Suprapubic skin (tissue), 4 donors: ENCODE results near the gene BAZ2B. TPM values are rescaled to one million over a fixed set of nuclear protein-coding genes. Genes with fewer than 3 reads are reported as not detected.

Source experiments
- DNase-seq, 2 donors: peaks; one replicate each; pipeline ENCODE4 v3.0.0-alpha.2; 2019; ENCODE audit warnings: low spot score in 2 of 2
- H3K27ac ChIP-seq: fragments of 200-600 bp; sonication (generic); one replicate; pipeline ENCODE4 v1.5.1; 2019
- H3K27me3 ChIP-seq: fragments of 200-600 bp; sonication (generic); one replicate; pipeline ENCODE4 v1.5.1; 2019
- H3K36me3 ChIP-seq: fragments of 200-600 bp; sonication (generic); one replicate; pipeline ENCODE4 v1.5.1; 2019
- H3K4me1 ChIP-seq: fragments of 200-600 bp; sonication (generic); one replicate; pipeline ENCODE4 v1.5.1; 2019
- H3K4me3 ChIP-seq: fragments of 200-600 bp; sonication (generic); one replicate; pipeline ENCODE4 v1.5.1; 2019; ENCODE audit warnings: mild to moderate bottlenecking
- H3K9me3 ChIP-seq: fragments of 200-600 bp; sonication (generic); one replicate; pipeline ENCODE4 v1.5.1; 2019
- EP300 ChIP-seq: sonication (generic); formaldehyde crosslinking; IDR thresholded peaks from one replicate; pipeline ENCODE4 v1.6.1; 2017; ENCODE audit warnings: antibody characterized with exemption
- POLR2A ChIP-seq, 2 donors: fragments of 450-650 bp; IDR thresholded peaks; one replicate each; pipeline ENCODE4 v1.6.1; 2017; ENCODE audit warnings: antibody characterized with exemption in 2 of 2, mild to moderate bottlenecking in 2 of 2, moderate library complexity in 2 of 2
- POLR2AphosphoS5 ChIP-seq, 3 donors: sonication (generic); formaldehyde crosslinking; IDR thresholded peaks; one replicate each; pipeline ENCODE4 v1.6.1; 2017; ENCODE audit warnings: antibody characterized with exemption in 3 of 3
- WGBS: methylation state at CpG from one replicate; pipeline ENCODE4 v1.1.5; 2018; 5-methylcytosine and 5-hydroxymethylcytosine counted together
- total RNA-seq, 4 donors: library from RNA; depleted of rRNA; stranded (reverse); fragments of >200 nt; gene quantifications; one replicate each; pipeline ENCODE4 v1.1.0, GENCODE V29; 2016
- TF ChIP-seq, protein P1 (sequence below), 2 donors: fragments of 200-600 bp in 1 of 2; fragments of 450-650 bp in 1 of 2; sonication (generic) in 1 of 2; IDR thresholded peaks; one replicate each; pipeline ENCODE4 v1.5.1; 2016 to 2019; ENCODE audit warnings: antibody characterized with exemption in 2 of 2, mild to moderate bottlenecking in 1 of 2, moderate library complexity in 1 of 2

BAZ2B gene
- total RNA-seq, 4 donors from 2014 or later: 61.7 to 185 (median 80.8) TPM

DNA sequence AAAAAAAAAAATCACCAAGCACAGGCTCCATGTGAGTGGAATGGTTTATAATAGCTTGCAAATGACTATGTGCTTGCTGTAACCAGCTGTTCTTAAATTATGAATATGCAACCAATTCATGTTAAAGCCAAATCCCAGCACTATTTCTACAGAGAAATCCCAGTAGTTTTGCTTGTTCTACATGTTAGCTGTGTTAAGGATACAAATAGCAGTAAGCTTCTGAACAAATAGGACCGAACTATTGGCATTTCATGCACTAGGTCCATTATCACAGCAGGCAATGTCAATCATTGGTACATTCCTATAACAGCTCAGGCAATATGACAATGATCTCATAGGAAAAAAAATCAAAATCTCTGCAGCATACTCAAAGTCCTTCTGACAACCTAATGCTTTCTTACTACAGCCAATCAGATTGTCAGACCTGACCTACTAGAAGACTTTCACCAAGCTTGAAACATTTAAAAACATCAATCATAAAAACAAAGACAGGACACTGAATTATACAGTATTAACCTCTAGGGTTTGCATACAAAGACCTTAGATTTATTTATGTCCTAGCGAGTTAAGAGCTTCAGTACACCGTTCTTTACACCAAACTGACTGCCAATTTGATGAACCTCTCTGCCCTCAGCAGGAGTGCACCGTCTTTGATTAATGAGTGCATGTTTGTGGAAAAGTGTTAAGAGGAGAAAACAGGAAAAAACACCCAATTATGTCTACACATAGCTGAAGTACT is 6.4 kb downstream of the BAZ2B start:
- Histone ChIP-seq H3K36me3 (no peaks in the 10 kb centered on the region), H3K4me1 (peaks cover 48% of the 10 kb centered on the region), H3K27ac (no peak overlapping the region), H3K9me3 (no peaks in the 10 kb centered on the region), H3K27me3 (no peaks in the 10 kb centered on the region), H3K4me3 (no peak overlapping the region)
- WGBS: 54% methylated on average over 4 of the region's 4 CpGs
- TF ChIP-seq, protein P1, sequence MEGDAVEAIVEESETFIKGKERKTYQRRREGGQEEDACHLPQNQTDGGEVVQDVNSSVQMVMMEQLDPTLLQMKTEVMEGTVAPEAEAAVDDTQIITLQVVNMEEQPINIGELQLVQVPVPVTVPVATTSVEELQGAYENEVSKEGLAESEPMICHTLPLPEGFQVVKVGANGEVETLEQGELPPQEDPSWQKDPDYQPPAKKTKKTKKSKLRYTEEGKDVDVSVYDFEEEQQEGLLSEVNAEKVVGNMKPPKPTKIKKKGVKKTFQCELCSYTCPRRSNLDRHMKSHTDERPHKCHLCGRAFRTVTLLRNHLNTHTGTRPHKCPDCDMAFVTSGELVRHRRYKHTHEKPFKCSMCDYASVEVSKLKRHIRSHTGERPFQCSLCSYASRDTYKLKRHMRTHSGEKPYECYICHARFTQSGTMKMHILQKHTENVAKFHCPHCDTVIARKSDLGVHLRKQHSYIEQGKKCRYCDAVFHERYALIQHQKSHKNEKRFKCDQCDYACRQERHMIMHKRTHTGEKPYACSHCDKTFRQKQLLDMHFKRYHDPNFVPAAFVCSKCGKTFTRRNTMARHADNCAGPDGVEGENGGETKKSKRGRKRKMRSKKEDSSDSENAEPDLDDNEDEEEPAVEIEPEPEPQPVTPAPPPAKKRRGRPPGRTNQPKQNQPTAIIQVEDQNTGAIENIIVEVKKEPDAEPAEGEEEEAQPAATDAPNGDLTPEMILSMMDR (IDR thresholded peaks at IDR 0.05): no peak
- TF ChIP-seq POLR2A (IDR thresholded peaks at IDR 0.05): no peak
- no peak for TF ChIP-seq EP300
- TF ChIP-seq POLR2AphosphoS5 (IDR thresholded peaks at IDR 0.05): no peak
- DNase-seq: no peak

DNA sequence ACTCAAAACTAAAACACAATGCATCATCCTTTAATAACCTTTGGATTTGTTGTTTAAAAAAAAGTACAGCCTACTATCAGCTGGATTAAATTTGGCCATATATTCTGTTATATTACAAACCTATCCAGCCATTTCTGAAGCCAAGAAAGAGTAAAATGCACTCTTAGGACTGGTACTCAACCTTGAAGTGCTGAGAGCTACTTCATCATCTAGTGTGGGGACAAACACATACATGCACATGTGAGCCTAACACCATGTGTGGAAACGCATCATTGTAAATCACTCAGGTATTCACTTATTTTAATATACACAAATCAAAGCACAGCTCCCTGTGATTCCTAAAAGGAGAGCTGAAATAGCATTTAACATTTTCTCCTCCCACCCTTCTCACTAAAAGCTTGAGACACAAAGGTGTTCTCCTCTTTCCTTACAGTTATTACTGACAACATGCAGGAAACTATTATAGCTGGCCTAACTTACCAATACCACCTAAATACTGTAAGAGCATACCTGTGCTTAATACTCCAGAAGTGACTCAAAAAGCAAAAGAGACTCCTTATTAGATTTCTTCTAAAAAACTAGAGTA is 7.5 kb downstream of the BAZ2B start:
- no peak for DNase-seq
- H3K9me3 ChIP-seq: no peaks in the 10 kb centered on the region
- no peaks in the 10 kb centered on the region for H3K27me3 ChIP-seq
- no peak overlapping the region for H3K27ac ChIP-seq
- H3K4me3 ChIP-seq: no peak overlapping the region
- TF ChIP-seq POLR2A (IDR thresholded peaks at IDR 0.05): no peak
- TF ChIP-seq, protein P1 (IDR thresholded peaks at IDR 0.05): no peak
- TF ChIP-seq EP300: no peak
- no peak for TF ChIP-seq POLR2AphosphoS5 (IDR thresholded peaks at IDR 0.05)
- 50% methylated on average over 1 of the region's 1 CpG for WGBS
- H3K36me3 ChIP-seq: no peaks in the 10 kb centered on the region
- peaks cover 48% of the 10 kb centered on the region for H3K4me1 ChIP-seq

DNA sequence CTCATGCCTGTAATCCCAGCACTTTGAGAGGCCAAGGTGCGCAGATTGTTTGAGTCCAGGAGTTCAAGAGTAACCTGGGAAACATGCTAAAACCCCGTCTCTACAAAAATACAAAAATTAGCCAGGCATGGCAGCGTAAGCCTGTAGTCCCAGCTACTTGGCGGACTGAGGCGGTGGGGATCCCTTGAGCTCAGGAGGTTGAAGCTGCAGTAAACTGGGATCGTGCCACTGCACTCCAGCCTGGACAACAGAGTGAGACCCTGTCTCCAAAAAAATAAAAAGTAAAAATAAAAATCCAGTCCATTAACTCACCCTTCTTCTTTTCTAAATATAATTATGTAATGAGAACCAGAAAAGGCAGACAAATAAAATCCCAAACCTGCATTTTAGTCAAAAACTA is 8.2 kb downstream of the BAZ2B start:
- Histone ChIP-seq H3K4me3 (no peak overlapping the region), H3K9me3 (no peaks in the 10 kb centered on the region), H3K36me3 (no peaks in the 10 kb centered on the region), H3K27me3 (no peaks in the 10 kb centered on the region), H3K4me1 (peaks cover 48% of the 10 kb centered on the region), H3K27ac (no peak overlapping the region)
- no peak for DNase-seq
- TF ChIP-seq, protein P1 (IDR thresholded peaks at IDR 0.05): no peak
- no peak for TF ChIP-seq POLR2A (IDR thresholded peaks at IDR 0.05)
- TF ChIP-seq POLR2AphosphoS5 (IDR thresholded peaks at IDR 0.05): no peak
- no peak for TF ChIP-seq EP300
- 94% methylated on average over 6 of the region's 6 CpGs for WGBS

DNA sequence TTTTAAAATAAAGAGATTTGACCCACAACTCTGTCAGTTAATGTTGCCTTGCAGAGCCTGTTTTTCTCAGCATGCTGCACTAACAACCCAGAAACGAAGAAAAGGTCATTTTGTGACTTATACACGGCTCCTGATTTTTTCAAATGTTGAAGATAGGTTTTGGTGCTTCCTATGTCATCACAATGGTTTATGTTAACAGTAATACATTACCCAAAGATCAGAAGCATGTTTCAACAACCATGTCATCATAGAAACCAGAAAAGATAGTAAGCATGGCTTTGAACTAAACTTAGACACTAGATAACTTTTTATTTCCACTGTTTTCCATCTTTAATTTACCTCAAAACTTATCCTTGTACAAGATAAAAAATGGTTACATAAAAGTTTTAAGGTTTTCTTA is 10.1 kb downstream of the BAZ2B start:
- H3K9me3 ChIP-seq: no peaks in the 10 kb centered on the region
- H3K27me3 ChIP-seq: no peaks in the 10 kb centered on the region
- no peaks in the 10 kb centered on the region for H3K36me3 ChIP-seq
- WGBS: 23% methylated on average over 2 of the region's 2 CpGs
- no peak for DNase-seq
- peaks cover 35% of the 10 kb centered on the region for H3K4me1 ChIP-seq
- TF ChIP-seq POLR2AphosphoS5 (IDR thresholded peaks at IDR 0.05) (no peak), EP300 (no peak)
- peak overlapping the region; percentile 20 for H3K27ac ChIP-seq
- H3K4me3 ChIP-seq: no peak overlapping the region

DNA sequence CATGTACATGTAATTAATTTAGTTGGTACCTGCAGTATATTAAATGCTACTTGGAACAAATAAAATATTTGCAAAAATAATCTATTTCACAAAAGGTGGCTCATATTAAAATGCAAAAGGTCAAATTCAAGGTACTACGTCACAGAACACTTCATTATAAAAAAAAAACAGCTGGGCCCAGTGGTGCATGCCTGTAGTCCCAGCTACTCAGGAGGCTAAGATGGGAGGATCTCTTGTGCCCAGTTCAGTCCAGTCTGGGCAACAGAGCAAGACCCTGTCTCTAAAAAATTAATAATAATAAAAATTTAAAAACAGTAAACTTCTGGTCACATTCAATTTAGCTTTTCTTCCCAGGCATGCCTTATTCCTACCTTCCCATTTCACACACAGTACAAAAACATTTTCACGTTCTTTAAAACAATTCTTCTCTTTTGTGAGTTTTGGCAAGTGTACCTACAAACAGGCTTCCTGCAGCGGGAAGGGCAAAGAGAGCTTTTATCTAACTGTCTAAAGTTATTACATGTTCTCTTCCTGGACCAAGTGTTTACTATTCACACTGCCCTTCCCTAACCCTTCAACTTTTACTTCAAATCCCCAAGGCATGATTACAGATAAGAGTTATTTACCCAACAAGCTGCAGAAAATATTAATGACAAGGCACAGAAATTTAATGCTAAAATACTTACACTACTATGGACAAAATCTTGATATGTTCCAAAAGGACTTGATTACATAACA is 10.7 kb downstream of the BAZ2B start:
- no peak overlapping the region for H3K4me3 ChIP-seq
- H3K36me3 ChIP-seq: no peaks in the 10 kb centered on the region
- WGBS: 10% methylated on average over 3 of the region's 3 CpGs
- no peak for DNase-seq
- H3K9me3 ChIP-seq: no peaks in the 10 kb centered on the region
- no peaks in the 10 kb centered on the region for H3K27me3 ChIP-seq
- H3K27ac ChIP-seq: peak overlapping the region; percentile 52
- TF ChIP-seq EP300: no peak
- no peak for TF ChIP-seq POLR2AphosphoS5 (IDR thresholded peaks at IDR 0.05)
- TF ChIP-seq, protein P1 (IDR thresholded peaks at IDR 0.05): no peak
- TF ChIP-seq POLR2A (IDR thresholded peaks at IDR 0.05): no peak
- H3K4me1 ChIP-seq: peaks cover 32% of the 10 kb centered on the region
